T1000 (cell line): ENCODE results near the gene CCDC34.

Experiments
- DNase-seq: peaks from one replicate; lab custom pipeline; 2025; ENCODE audit warnings: mixed read lengths; lab: John Stamatoyannopoulos, UW

The CCDC34 gene

DNA sequence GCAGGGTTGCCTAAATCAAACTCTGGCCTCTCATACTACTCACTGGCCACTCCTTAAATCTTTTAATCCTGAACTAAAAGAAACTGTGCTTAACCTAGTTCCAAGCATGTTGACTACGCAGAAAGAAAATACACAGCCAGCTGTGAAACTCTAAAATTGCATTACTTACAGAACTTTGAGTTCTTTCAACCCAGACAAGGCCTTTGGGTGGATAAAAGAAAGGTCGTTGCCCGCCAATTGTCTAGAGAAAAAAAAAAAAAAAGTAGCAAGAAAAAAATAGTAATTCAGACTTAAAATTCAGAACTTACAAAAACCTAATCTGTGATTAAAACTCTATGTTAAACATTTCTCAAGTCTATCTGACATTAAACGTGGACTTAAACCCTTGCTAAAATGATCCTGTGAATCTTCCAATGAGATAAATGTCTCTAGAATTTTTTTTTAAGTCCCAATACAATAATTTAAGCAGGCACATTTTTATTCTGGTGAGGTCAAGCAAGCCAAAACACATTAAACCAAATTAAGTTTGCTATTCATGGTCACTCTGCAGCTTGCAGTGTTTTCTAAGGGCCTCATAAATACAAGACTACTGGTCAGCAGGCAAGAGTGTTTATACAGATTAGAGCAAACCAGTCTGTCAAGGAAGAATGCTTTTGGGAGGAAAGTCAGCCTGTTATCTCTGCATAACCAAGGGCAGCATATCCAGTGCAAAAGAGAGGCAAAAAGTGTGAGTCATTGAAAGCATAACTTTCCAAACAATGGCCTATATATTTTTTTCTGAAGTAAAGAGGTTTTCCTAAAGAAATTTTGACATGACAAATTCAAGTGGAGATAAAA, 29.5 kb upstream of the CCDC34 start:
- no peak for DNase-seq

DNA sequence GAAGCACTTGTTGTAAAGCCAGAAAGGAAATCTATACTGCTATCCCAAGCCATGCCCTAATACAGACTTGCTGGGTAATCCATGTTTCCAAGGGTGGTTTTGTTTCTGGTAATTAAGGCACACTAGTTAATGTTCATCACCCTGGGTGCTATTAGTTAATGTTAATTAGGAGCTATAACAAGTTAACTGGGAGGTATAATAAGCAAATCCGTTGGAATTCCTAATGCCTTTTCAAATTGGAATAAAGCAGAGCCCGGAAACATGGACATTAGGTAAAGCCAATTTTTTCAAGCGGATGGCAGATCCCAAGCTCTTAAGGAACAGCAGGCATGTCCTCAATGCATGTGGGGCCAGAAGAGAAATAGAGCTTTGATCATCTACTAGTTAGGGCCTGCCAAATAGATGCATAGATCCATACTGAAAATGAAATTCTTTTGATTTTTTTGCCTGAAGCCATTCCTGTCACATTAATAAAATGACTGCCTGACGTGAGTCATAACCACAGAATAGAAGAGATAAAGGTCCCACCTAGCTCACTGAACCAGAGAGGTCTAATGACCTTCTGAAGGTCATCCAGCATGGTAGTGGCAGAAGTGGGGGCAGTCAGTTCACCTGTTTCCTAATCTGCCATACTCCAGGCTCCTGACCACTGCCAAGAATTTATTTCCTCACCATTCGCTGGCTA, 28.5 kb upstream of the CCDC34 start:
- DNase-seq: no peak

DNA sequence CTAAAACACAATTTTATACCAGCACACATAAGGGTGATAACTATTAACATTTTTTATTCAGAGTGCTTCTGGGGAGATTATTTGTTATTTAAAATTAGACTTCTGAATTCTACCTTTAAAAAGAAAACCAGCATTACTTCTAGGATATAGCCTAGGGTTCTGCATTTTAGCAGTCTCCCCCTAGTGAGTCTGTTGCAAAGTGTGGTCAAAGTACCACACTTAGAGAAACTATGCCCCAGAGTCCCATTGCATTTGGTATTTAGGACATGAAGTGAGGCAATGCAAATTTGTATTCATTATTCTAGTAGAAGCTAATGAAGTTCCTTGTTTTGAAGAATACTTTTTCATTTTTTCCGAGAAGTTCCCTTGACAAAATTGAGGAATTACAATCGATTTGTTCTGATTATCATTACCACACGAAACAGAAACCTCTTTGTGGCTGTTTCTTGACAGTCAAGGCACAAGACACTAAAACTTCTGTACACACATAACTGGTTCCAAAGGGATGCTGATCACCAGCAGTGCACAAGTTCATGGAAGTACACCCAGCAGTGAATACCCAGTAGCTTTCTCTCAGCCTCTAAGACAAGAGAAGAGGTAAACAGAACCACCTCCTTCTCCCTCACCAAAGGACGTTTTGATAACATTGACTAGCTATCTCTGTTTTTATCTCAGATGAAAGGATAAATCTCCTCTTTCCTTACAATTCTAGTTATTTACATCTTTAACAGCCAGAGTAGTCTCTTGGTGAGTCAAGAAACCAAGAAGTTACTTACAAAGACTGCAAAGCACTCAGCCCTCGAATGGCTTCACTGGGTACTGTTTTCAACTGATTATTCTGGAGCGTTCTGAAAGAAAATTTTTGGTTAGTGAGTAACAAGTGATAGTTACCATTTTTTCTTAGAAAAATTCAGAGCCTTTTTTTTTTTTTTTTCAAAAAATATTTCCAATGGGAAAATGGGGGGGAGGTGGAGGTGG, 27.6 kb upstream of the CCDC34 start:
- DNase-seq: no peak

DNA sequence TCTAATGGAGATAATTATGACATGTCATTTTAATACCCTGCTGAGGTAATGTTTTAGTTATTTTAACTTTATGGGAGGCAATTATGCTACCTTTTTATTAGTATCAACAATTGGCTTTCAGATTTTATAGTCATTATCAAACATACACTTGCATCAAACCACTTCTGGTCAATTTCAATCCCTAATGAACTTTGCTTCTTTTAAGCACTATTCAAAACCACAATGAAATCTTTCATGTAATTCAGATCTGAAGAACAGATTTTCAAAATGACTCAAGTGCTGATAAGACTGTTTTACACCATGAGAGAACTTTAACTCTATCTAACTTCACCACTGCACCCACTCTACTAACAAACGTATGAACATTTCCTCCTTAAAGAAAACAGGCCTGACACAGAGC, 25.9 kb upstream of the CCDC34 start:
- no peak for DNase-seq

DNA sequence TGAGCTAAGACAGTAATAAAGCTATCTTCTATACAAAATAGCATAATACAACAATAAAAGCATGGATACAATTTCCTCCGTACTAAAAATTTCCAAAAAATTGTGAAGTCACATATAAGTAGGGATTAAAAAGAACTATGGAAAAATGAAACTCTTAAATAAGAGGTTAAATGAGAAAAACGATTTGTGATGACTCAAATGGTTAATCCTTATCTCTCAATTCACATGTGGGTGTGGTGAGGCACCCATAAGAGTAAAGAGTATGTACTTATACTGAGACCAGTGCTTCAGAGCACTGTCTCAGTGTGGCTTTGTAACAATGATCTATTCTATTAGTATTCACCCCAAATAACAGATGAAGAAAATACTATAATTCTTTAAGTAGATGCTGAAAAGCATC, 25.0 kb upstream of the CCDC34 start:
- DNase-seq: no peak

DNA sequence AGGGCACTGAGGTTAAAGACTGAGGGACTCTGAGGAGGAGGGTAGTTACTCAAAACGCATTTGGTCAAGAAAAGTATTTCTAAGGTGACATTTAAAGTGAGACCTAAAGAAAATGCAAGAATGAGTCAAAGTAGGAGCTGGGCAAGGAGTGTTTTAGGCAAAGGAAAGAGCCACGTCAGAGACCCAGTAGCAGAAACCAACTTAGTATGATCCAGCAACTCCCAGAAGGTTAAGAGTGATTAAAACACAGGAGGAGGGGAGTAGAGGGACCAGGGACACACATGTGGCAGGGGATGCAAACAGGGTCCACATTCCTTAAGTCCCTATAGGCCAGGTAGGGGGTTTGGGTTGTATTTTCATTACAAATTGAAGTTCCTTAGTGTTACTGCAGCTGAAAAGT, 24.3 kb upstream of the CCDC34 start:
- DNase-seq: no peak

DNA sequence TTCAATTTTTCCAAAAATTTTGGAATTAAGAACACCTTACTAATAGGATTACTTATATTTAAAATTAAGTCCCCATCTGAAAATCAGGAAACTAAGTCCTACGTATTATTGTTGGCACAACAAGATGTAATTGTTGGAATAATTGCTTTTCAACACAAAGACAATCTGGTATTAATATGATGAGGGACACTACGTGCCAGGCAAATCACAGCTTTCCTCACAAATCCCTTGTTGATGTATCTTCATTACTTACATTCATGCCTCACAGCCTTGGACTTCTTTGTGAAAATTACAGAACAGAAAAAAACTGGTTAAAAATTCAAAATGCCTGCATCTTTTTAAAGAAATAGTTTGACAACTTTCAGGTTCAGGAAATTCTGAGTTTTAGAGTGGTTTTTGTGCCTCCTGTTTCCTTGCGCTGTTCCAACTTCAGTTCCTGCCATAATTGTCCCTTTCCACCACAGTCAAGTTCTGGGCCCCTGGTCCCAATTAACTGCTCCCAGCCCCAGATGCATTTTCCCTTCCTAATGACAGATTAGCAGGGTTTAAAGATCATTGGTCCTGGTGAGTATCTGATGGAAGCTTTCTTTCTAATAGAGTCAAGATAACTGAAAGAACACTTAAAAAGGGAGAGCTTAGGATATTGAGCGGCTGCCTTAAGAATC, 23.3 kb upstream of the CCDC34 start:
- no peak for DNase-seq

DNA sequence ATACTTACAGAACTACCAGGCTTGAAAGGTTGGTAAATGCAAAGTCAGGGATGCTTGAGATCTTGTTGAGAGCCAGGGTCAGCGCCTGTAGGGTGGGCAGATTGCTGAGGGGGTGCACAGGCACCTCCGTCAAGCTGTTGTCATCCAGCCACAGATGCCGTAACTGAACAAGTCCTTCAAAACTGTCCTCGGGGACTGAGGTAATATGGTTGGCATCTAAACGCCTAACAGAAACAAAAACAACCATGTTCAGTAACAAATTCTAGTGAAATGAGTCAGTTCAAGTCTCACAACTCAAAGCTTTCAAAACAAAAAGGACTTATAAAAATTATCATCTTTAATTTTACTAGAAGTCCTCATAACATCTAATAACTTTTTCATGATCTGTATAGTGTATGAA, 22.2 kb upstream of the CCDC34 start:
- DNase-seq: peak; percentile 28

DNA sequence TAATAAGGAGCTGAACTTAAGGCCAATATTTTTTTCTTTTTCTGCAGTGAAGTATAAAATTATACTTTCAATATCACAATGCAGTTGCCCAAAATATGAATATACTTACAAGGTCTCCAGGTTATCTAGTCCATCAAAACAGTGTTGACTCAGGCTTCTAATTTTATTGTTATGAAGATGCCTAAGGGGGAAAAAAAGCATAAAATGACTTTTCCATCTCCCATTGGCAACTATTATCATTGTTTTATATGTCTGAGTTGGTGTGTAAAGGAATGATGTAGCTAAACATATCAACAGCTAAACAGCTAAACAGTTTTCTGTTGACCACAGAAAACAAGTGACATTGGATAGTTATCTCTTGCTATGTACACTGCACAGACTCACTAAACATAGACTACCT, 21.2 kb upstream of the CCDC34 start:
- no peak for DNase-seq

DNA sequence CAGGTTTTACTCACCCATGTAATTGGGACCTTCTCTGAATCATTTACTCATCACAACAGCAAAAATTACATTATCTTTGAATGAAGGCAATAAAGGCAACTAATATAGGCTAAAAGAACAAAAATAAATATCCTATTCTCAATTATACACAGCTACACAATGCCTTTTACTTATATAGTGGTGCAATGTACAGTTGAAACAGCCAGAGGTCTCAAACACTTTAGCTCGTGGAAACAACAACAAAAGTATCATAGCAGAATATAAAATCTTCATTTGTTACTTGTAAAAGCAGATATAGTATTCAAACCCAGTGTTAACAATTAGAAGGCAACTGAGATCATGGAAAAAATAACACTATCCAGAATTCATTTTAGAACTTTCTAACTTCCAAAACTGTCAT, 20.6 kb upstream of the CCDC34 start:
- DNase-seq: no peak

DNA sequence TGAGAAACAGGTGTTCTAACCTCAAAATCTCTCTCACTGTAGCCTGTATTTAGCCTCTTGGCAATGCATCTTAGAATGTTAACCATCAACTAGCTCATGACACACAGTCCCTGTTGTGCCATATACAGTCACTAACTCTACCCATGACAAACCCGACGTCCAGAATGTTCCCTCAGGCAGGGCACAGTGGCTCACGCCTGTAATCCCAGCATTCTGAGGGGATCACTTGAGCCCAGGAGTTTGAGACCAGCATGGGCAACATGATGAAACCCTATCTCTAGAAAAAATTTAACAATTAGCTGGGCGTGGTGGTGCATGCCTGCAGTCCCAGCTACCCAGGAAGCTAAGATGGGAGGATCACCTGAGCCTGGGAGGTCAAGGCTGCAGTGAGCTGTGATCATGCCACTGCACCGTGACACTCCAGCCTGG, 18.2 kb upstream of the CCDC34 start:
- DNase-seq: no peak

DNA sequence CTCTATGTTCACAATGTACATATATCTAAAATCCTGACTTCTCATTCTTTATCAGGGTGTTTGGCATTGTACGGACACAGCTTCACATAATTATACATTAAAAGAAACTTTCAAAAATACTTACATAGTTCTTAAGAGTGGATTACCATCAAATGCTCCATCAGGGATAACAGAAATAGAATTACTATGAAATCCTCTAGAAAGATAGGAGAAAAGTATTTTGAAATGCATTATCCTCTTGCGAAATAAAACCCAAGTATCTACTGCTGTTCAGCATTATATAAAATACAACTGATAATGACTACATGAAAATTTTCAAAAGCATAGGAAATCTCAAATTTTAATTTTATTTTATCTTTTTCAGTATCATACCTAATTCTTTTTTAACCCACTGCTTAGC, 17.8 kb upstream of the CCDC34 start:
- DNase-seq: no peak

DNA sequence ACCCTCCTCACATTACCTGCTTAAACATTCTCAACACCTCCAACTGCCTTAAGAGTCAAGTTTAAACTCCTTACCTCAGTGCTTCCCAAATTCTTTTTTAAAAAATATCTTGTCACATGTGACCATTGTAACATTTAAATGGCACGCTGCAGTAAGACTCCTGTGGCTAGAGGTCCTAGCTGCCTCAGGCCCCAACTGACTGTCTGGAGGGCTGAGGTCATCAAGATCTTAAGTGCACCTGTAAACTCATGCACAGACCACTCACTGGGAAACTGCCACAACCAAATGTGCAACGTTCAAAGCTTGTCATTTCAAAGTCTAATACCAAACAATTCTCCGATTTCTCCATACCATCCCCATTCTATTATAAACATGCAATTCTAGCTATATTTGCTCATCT, 16.4 kb upstream of the CCDC34 start:
- DNase-seq: no peak

DNA sequence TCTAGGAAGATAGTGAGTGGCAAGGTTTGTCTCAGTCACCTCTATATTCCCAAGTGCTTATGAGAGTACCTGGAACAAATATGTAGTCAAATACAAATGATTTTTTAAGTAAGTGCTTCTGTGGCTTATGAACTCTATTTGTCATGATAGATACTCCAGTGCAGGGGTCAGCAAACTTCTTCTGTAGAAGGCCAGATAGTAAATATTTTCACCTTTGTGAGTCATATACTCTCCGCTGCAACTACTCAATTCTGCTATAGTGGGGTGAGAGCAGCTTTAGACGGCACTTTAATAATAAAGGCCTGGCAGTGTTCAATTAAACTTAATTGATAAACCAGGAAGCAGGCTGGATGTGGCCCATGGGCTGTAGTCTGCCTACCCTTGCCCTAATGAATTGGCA, 12.4 kb upstream of the CCDC34 start:
- no peak for DNase-seq

DNA sequence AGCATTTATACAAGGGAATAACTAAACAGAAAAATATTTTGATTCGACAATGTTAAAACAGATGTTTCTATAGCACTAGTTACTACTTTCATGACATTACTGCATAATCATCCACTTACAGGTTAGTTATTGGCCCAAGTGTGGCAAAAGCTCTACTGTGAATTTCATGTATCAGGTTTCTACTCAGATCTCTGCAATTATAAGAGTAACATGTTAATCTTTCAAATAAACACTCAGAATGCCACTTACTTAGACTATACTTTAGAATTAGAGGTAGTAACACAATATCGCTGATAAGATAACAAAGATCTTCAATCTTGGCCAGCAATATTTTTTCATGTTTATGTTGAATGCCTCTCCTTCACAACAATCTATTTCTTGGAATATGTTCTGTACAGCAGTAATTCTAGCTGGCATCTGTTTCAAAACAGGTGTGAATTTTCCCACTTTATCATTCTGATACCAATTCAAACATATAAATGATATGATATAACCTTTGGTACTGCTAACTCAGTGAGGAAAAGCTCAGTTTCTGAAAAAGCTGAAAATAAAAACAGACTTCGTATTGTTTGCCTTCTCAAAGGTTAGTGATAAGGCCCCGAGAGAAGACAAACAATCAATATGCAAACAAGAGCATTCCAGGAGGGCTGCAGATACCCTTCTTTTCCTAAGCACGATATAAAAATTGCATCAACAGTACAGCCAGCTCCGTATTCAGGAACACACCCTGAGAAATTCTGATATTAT, 11.0 kb upstream of the CCDC34 start:
- DNase-seq: no peak

DNA sequence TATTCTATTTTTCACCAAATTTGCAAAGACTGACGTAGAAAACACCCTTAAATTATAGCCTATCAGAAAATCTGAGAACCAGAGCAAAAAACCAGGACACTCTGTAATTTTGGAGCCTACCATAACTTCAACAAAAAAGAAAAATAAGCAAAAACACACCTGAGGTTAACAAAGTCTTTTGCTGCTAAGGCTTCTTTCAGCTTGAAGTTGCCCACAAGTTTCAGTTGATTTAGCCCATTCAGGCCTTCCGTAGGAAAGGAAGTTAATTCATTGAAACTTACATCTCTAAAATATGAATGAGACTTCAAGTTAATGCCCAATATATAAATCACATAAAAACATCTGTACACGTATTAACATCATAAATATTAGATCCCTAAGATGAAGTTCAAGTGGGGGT, 10.4 kb upstream of the CCDC34 start:
- no peak for DNase-seq

DNA sequence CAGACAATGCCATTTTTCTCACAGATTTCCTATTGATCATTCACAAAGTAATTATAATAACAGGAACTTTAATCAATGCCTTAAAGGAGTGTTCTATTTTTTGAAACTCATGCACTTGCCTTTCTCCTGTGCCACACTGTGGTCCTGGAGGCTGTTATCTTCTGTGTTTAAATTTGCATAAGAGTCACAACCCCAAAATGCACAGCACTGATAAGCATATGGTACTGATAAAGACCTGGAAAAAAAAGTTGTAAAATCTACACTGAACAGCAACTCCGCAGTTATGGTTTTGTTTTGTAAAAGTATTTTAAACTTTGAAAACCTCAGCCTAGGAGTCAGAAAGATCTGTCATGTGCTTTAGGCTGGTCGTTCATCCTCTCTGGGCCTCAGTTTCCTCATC, 9.1 kb upstream of the CCDC34 start:
- DNase-seq: no peak

DNA sequence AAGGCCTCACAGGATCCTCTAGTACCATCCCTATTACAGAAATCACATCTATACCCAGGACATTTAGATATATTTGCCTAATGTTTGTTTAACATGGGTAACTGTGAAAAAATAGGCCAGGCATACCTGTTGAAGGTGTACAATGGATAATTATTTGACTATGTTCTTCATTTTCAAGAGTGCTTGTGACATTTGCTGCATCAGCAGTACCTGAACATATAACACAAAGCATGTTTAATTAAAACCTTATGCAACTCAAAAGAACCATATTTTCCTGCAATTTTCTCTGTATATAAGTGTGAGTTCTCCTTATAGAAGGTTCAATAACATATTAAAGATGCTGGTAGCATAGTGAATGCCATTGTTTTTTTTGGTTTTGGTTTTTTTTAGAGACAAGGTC, 8.5 kb upstream of the CCDC34 start:
- no peak for DNase-seq

DNA sequence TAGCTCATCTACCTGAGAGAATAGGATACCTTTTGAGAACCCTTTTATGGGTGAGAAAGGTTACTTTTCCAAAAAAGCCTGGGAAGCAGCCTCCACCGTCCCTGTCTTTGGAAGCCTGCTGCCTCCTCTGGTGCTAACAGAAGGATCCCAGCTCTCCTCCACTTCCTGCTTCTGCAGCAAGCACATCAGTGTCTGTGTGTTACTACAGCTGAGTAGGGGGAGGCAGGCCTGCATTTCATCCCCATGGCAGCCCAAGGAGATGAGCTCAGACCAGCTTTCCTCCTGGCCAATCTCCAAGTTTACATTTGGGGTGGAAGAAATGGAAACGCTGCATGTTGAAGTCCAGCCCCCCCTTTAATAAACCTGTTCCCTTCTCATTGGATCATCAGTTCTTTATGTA, 7.4 kb upstream of the CCDC34 start:
- no peak for DNase-seq

DNA sequence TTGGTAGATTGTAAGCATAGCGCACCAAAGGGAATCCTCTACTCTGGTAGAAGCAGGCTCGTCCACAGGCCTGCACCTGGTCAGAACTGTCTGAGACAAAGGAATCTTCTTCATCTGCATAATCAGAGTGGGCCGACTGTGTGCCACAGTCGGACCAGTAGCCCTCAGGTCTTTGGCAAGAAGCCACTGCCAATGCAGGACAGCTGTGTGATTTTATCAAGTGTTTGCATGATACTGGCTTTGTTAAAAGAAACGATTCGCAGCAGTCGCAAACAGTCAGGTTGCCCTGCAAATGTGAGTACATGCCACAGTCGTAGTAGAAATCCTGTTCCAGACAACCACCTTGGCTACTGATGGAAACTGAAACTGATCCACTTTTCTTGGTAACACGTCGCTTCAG, 4.9 kb upstream of the CCDC34 start:
- DNase-seq: no peak

DNA sequence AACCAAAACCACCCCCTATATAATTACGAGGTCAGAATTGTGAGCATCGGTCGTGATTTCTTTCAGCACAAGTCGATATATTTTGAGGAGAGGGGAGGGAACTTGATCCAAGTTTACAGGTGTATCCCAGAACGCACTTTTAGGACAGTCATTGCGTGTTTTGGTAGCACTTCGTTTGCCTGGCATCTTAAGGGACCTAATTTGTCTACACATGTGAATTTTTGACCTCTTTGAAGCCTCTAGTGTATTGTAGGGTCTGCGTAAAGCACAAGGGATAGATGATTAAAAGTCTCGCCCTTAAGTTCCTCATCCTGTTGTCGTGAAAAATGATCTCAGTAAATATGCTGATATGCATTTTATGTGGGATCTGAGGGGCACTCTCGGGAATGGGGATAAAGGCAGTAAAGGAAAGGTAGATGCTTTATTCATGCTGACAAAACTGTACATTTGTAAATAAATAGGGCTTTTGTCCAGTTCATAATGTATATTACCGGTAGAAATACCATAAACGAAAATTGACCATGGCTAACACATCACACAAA, 632 bp upstream of the CCDC34 start:
- DNase-seq: no peak
